IMR-90 (cell line): Measurements from ENCODE around the gene POFUT2. TPM values are rescaled to one million over a fixed set of nuclear protein-coding genes. Genes with fewer than 3 reads are reported as not detected.

Source experiments
- ATAC-seq: fragments of 200-7000 bp; cut with Tn5 transposase; 2 replicates; pipeline ENCODE4 v1.9.1; 2020; ENCODE audit warnings: low read depth, mild to moderate bottlenecking, moderate library complexity
- BruUV-seq: library from RNA; stranded (reverse); fragments of 400-500 nt; replicated peaks from 2 replicates; lab custom pipeline; 2021; lab: Mats Ljungman, UMichigan
- CTCF ChIA-PET: fragments of 300-600 bp; formaldehyde crosslinking; extraction: SDS; loops from one replicate; lab custom pipeline; 2021; ENCODE audit warnings: antibody characterized with exemption; lab: Yijun Ruan, JAX
- POLR2A ChIA-PET: fragments of 300-600 bp; sonication (Branson Sonifier 250); formaldehyde crosslinking; loops from one replicate; lab custom pipeline; 2022; ENCODE audit warnings: antibody characterized with exemption; ENCODE audit not compliant: unreplicated experiment; lab: Charles Lee
- DNase-seq: peaks from one replicate; pipeline ENCODE4 v3.0.0; 2013
- H2AFZ ChIP-seq: replicated peaks from 2 replicates; pipeline ENCODE3; 2013; ENCODE audit warnings: low read length, mild to moderate bottlenecking; ENCODE audit not compliant: poor library complexity
- H2AK5ac ChIP-seq: 2 replicates; pipeline ENCODE4 v1.6.1; 2013; ENCODE audit warnings: low read depth, low read length, inconsistent platforms
- H2AK9ac ChIP-seq: replicated peaks from 2 replicates; pipeline ENCODE3; 2013; ENCODE audit warnings: mild to moderate bottlenecking, low read depth, low read length, moderate library complexity; ENCODE audit not compliant: poor library complexity
- H2BK120ac ChIP-seq: 2 replicates; pipeline ENCODE4 v1.6.1; 2013; ENCODE audit warnings: low read depth, low read length, inconsistent platforms
- H2BK15ac ChIP-seq: 3 replicates; pipeline ENCODE4 v1.6.1; 2013; ENCODE audit warnings: low read depth, low read length, inconsistent platforms
- H2BK20ac ChIP-seq: 2 replicates; pipeline ENCODE4 v1.6.1; 2013; ENCODE audit warnings: low read depth, mild to moderate bottlenecking, inconsistent platforms, low read length, moderate library complexity
- H2BK5ac ChIP-seq: 2 replicates; pipeline ENCODE4 v1.6.1; 2013; ENCODE audit warnings: mild to moderate bottlenecking, low read depth, low read length, inconsistent platforms; ENCODE audit not compliant: poor library complexity, severe bottlenecking
- H3K14ac ChIP-seq: replicated peaks from 2 replicates; pipeline ENCODE4 v1.6.1; 2013; ENCODE audit warnings: low read depth, low read length, inconsistent platforms
- H3K18ac ChIP-seq: 2 replicates; pipeline ENCODE4 v1.6.1; 2013; ENCODE audit warnings: low read depth, low read length, control low read depth
- H3K23ac ChIP-seq: 2 replicates; pipeline ENCODE4 v1.6.1; 2013; ENCODE audit warnings: low read depth, low read length, inconsistent platforms
- H3K27ac ChIP-seq: 2 replicates; pipeline ENCODE4 v1.5.1; 2013; ENCODE audit warnings: mild to moderate bottlenecking, control low read depth, low read length; ENCODE audit not compliant: insufficient read depth
- H3K27me3 ChIP-seq: 2 replicates; pipeline ENCODE4 v1.6.1; 2013; ENCODE audit warnings: low read length; ENCODE audit not compliant: control insufficient read depth, insufficient read depth
- H3K36me3 ChIP-seq: 2 replicates; pipeline ENCODE4 v1.6.1; 2013; ENCODE audit warnings: low read length, mixed read lengths; ENCODE audit not compliant: control insufficient read depth, insufficient read depth
- H3K4ac ChIP-seq: 2 replicates; pipeline ENCODE4 v1.6.1; 2013; ENCODE audit warnings: low read depth, low read length, inconsistent platforms
- H3K4me1 ChIP-seq: 2 replicates; pipeline ENCODE4 v1.6.1; 2013; ENCODE audit warnings: low read length, mixed read lengths; ENCODE audit not compliant: control insufficient read depth, insufficient read depth
- H3K4me2 ChIP-seq: 2 replicates; pipeline ENCODE4 v1.6.1; 2013; ENCODE audit warnings: low read depth, mild to moderate bottlenecking, control low read depth, low read length, moderate library complexity
- H3K4me3 ChIP-seq: 2 replicates; pipeline ENCODE4 v1.5.1; 2013; ENCODE audit warnings: low read depth, mild to moderate bottlenecking, control low read depth, low read length, moderate library complexity; ENCODE audit not compliant: insufficient read depth
- H3K56ac ChIP-seq: 2 replicates; pipeline ENCODE4 v1.6.1; 2013; ENCODE audit warnings: low read length, inconsistent platforms; ENCODE audit not compliant: insufficient read depth; ENCODE audit errors: extremely low read depth
- H3K79me1 ChIP-seq, 2 experiments: 2 replicates each; pipeline ENCODE4 v1.6.1; 2013; ENCODE audit warnings: low read length in 2 of 2, inconsistent platforms in 1 of 2, low read depth in 1 of 2
- H3K9ac ChIP-seq: 2 replicates; pipeline ENCODE4 v1.6.1; 2013; ENCODE audit warnings: low read depth, low read length, control low read depth
- H3K9me1 ChIP-seq: 2 replicates; pipeline ENCODE4 v1.6.1; 2013; ENCODE audit warnings: low read length, inconsistent platforms; ENCODE audit not compliant: insufficient read depth
- H3K9me3 ChIP-seq: 2 replicates; pipeline ENCODE4 v1.6.1; 2013; ENCODE audit warnings: low read length; ENCODE audit not compliant: control insufficient read depth, insufficient read depth
- H4K20me1 ChIP-seq: 2 replicates; pipeline ENCODE4 v1.6.1; 2013; ENCODE audit warnings: low read length, inconsistent platforms; ENCODE audit not compliant: insufficient read depth
- H4K5ac ChIP-seq: 2 replicates; pipeline ENCODE4 v1.6.1; 2013; ENCODE audit warnings: mild to moderate bottlenecking, low read depth, low read length, control low read depth
- H4K8ac ChIP-seq, 2 experiments: 2 replicates each; pipeline ENCODE4 v1.6.1; 2013; ENCODE audit warnings: low read depth in 2 of 2, low read length in 2 of 2, control low read depth in 1 of 2, inconsistent platforms in 1 of 2
- H4K91ac ChIP-seq: 2 replicates; pipeline ENCODE4 v1.6.1; 2013; ENCODE audit warnings: low read depth, low read length, inconsistent platforms; ENCODE audit not compliant: insufficient read depth
- CEBPB ChIP-seq: IDR thresholded peaks from 2 replicates; pipeline ENCODE4 v1.6.1; 2012; ENCODE audit warnings: low read depth, low read length, improper control_type of control experiment
- CTCF ChIP-seq: conservative IDR thresholded peaks from 2 replicates; pipeline ENCODE4 v1.5.1; 2012; ENCODE audit warnings: mild to moderate bottlenecking, low read depth, low read length, improper control_type of control experiment
- ELK1 ChIP-seq: fragments of 150-350 bp; IDR thresholded peaks from 2 replicates; pipeline ENCODE4 v1.6.1; 2016; ENCODE audit warnings: low read depth, mild to moderate bottlenecking, low read length, moderate library complexity, borderline replicate concordance
- MAZ ChIP-seq: IDR thresholded peaks from 2 replicates; pipeline ENCODE4 v1.6.1; 2012; ENCODE audit warnings: low read depth, mild to moderate bottlenecking, low read length, improper control_type of control experiment, moderate library complexity, borderline replicate concordance
- NFE2L2 ChIP-seq: fragments of 150-350 bp; IDR thresholded peaks from 2 replicates; pipeline ENCODE4 v1.6.1; 2016; ENCODE audit warnings: low read depth, mild to moderate bottlenecking, low read length
- RAD21 ChIP-seq: IDR thresholded peaks from 2 replicates; pipeline ENCODE4 v1.6.1; 2012; ENCODE audit warnings: low read length, improper control_type of control experiment
- RFX5 ChIP-seq: IDR thresholded peaks from 2 replicates; pipeline ENCODE4 v1.8.0; 2012; ENCODE audit warnings: low read depth, mild to moderate bottlenecking, low read length, moderate library complexity
- USF2 ChIP-seq: fragments of 150-350 bp; IDR thresholded peaks from 2 replicates; pipeline ENCODE4 v1.6.1; 2017; ENCODE audit warnings: mild to moderate bottlenecking, antibody characterized with exemption, low read length, low read depth
- WGBS, 2 experiments: methylation state at CpG; one replicate each; pipeline versions ENCODE4 v1.1.5 to v1.1.7; 2013; ENCODE audit warnings: missing lambda C conversion rate in 2 of 2; ENCODE audit not compliant: insufficient read length in 1 of 2; ENCODE audit errors: extremely low coverage in 2 of 2; 5-methylcytosine and 5-hydroxymethylcytosine counted together
- dilution Hi-C: fragments of 300-500 bp; cut with HindIII; formaldehyde crosslinking; loops from one replicate; pipeline ENCODE4 v1.14.3; 2018; ENCODE audit warnings: low sequenced_read_pairs; ENCODE audit not compliant: unreplicated experiment
- in situ Hi-C: fragments of 300-500 bp; cut with MboI; formaldehyde crosslinking; loops from 3 replicates; pipeline ENCODE4 v1.14.3; 2019; ENCODE audit warnings: low sequenced_read_pairs, inconsistent platforms, mixed read lengths
- intact Hi-C: fragments of 100-400 bp; cut with micrococcal nuclease; formaldehyde crosslinking; loops from 2 replicates; pipeline ENCODE4 v1.10.0; 2022
- polyA plus RNA-seq, 3 experiments: library from polyadenylated mRNA; depleted of rRNA; stranded (reverse); fragments of >200 nt; gene quantifications; 2 replicates each; pipeline ENCODE4 v1.2.3, GENCODE V29; 2012; ENCODE audit warnings: low replicate concordance in 1 of 3
- total RNA-seq: library from RNA; depleted of rRNA; stranded (reverse); fragments of >200 nt; gene quantifications from 2 replicates; pipeline ENCODE4 v1.2.3, GENCODE V29; 2012

The POFUT2 gene
- total and polyA plus RNA-seq, 2 of the 4 experiments (the other 2 are of a cell fraction): 18.8 to 59.3 TPM

- in situ Hi-C loops: no loop called here
- dilution Hi-C loops: no loop called here
- 0 out of 3 replicates have a peak overlapping the region, but pooled peaks have one; percentile 59 for H2BK15ac ChIP-seq
- H3K4me1 ChIP-seq: peaks cover 40% of the 10 kb centered on the region
- H3K4me2 ChIP-seq: no peak overlapping the region
- H3K9me1 ChIP-seq: peaks cover 22% of the 10 kb centered on the region
- no peaks in the 10 kb centered on the region for H3K27me3 ChIP-seq
- no peak overlapping the region for H3K27ac ChIP-seq
- no TSS peak for BruUV-seq
- peak overlapping the region; percentile 88 for H2AK5ac ChIP-seq
- no peak overlapping the region for H3K14ac ChIP-seq
- peak overlapping the region; percentile 63; the same call in 1 of the 2 replicates for H2BK120ac ChIP-seq
- CTCF ChIA-PET: no interaction called here
- no peak overlapping the region for H2AK9ac ChIP-seq
- H3K18ac ChIP-seq: no peak overlapping the region
- H3K36me3 ChIP-seq: no peaks in the 10 kb centered on the region
- no peak overlapping the region for H3K56ac ChIP-seq
- H4K5ac ChIP-seq: no peak overlapping the region
- no peak overlapping the region for H2BK5ac ChIP-seq
- peak overlapping the region; percentile 17 for H4K91ac ChIP-seq
- POLR2A ChIA-PET: no interaction called here
- H3K23ac ChIP-seq: no peak overlapping the region
- no peak overlapping the region for H3K4me3 ChIP-seq
- no peaks in the 10 kb centered on the region for H4K20me1 ChIP-seq
- H3K79me1 ChIP-seq: peaks cover 0 to 27% of the 10 kb centered on the region in 2 experiments; a peak in 3 of 4 replicates
- H3K9me3 ChIP-seq: no peaks in the 10 kb centered on the region
- WGBS, 2 experiments: 92% methylated on average over 13 of the region's 19 CpGs; no CpG with 5 or more reads in 1 of the 2 experiments
- H3K9ac ChIP-seq: no peak overlapping the region
- no peak overlapping the region for H2AFZ ChIP-seq
- peak overlapping the region; percentile 33 for H3K4ac ChIP-seq
- no peak overlapping the region for H2BK20ac ChIP-seq
- H4K8ac ChIP-seq: no peak overlapping the region
- TF ChIP-seq CEBPB (no peak), RFX5 (no peak), RAD21 (no peak), USF2 (no peak), NFE2L2 (no peak), MAZ (no peak), CTCF (no peak), ELK1 (no peak)
- DNase-seq (no peak), ATAC-seq (no peak)
- intact Hi-C loops: no loop called here
These were observed 16.2 kb upstream of the POFUT2 start for GRCh38 chr21:45303751-45304475.
